GM10847 (cell line): ENCODE data around the gene NOS1AP.

Experiments used
- POLR2A ChIP-seq: IDR thresholded peaks from 2 replicates; pipeline ENCODE4 v1.6.1; 2011; ENCODE audit not compliant: insufficient read length; ENCODE audit errors: extremely low read depth

Gene NOS1AP

GRCh38 chr1:162406811-162407210, 337.3 kb downstream of the NOS1AP start:
- TF ChIP-seq POLR2A, result no peak

- no peak for TF ChIP-seq POLR2A
Observed at GRCh38 chr1:162407539-162407938, 338.0 kb downstream of the NOS1AP start.

- TF ChIP-seq POLR2A, result no peak
Observed at GRCh38 chr1:162412002-162412401, 342.5 kb downstream of the NOS1AP start, which contains the start of gene SH2D1B. Gene SH2D1B (minus strand): TSS chr1:162412136. CDS start chr1:162412016, 120 bp downstream.

GRCh38 chr1:162416215-162416614, 346.7 kb downstream of the NOS1AP start:
- TF ChIP-seq POLR2A, result no peak

GRCh38 chr1:162416909-162417308, 347.4 kb downstream of the NOS1AP start:
- TF ChIP-seq POLR2A, result no peak

GRCh38 chr1:162417650-162418049, 348.2 kb downstream of the NOS1AP start:
- no peak for TF ChIP-seq POLR2A
